HepG2 (cell line): ENCODE measurements around the gene CST3. TPM values are rescaled to one million over a fixed set of nuclear protein-coding genes. Genes with fewer than 3 reads are reported as not detected.
A peak's percentile ranks its signal among the peaks of the same experiment; 100 is the strongest.

Experiments
- ATF6 ChIP-seq: sonication (generic); formaldehyde crosslinking; conservative IDR thresholded peaks from 2 replicates; pipeline ENCODE4 v1.4.0; 2020; ENCODE audit warnings: missing genetic modification reagents
- CEBPZ ChIP-seq: IDR thresholded peaks from 2 replicates; pipeline ENCODE4 v1.6.1; 2012; ENCODE audit warnings: low read length, improper control_type of control experiment
- CHD4 ChIP-seq: fragments of 200-600 bp; sonication (generic); IDR thresholded peaks from 2 replicates; pipeline ENCODE4 v1.7.0; 2017; ENCODE audit warnings: mild to moderate bottlenecking, low read length, borderline replicate concordance
- CTCF ChIP-seq: sonication (generic); formaldehyde crosslinking; IDR thresholded peaks from 2 replicates; pipeline ENCODE4 v1.5.0; 2020; ENCODE audit warnings: mild to moderate bottlenecking, missing genetic modification reagents, moderate library complexity
- HOXD1 ChIP-seq: sonication (generic); formaldehyde crosslinking; IDR thresholded peaks from 2 replicates; pipeline ENCODE4 v1.5.0; 2020; ENCODE audit warnings: missing genetic modification reagents
- PTBP1 ChIP-seq: fragments of 200-400 bp; formaldehyde crosslinking; IDR thresholded peaks from 2 replicates; pipeline ENCODE4 v1.6.1; 2018; ENCODE audit warnings: low read length, low read depth; ENCODE audit not compliant: poor library complexity, severe bottlenecking
- REXO4 ChIP-seq: sonication (generic); formaldehyde crosslinking; IDR thresholded peaks from 2 replicates; pipeline ENCODE4 v1.8.0; 2022; ENCODE audit warnings: missing genetic modification reagents, mild to moderate bottlenecking, borderline replicate concordance
- SCMH1 ChIP-seq: sonication (generic); formaldehyde crosslinking; IDR thresholded peaks from 2 replicates; pipeline ENCODE4 v1.9.0; 2021; ENCODE audit warnings: missing genetic modification reagents, mild to moderate bottlenecking, borderline replicate concordance
- SNAPC5 ChIP-seq: sonication (generic); formaldehyde crosslinking; IDR thresholded peaks from 2 replicates; pipeline ENCODE4 v1.8.1; 2023; ENCODE audit warnings: mild to moderate bottlenecking, missing genetic modification reagents, borderline replicate concordance
- SPEN ChIP-seq: sonication (generic); formaldehyde crosslinking; IDR thresholded peaks from 2 replicates; pipeline ENCODE4 v1.5.1; 2020; ENCODE audit warnings: low read depth, mild to moderate bottlenecking, missing genetic modification reagents
- ZBTB10 ChIP-seq: sonication (generic); formaldehyde crosslinking; IDR thresholded peaks from 2 replicates; pipeline ENCODE4 v1.4.0; 2020; ENCODE audit warnings: missing genetic modification reagents, borderline replicate concordance
- ZEB1 ChIP-seq: IDR thresholded peaks from 2 replicates; pipeline ENCODE4 v1.6.1; 2012; ENCODE audit warnings: mild to moderate bottlenecking, low read depth, inconsistent platforms; ENCODE audit not compliant: insufficient replicate concordance
- ZNF3 ChIP-seq: IDR thresholded peaks from 2 replicates; pipeline ENCODE4 v1.7.0; 2017; ENCODE audit warnings: inconsistent platforms
- ZNF564 ChIP-seq: sonication (generic); formaldehyde crosslinking; IDR thresholded peaks from 2 replicates; pipeline ENCODE4 v1.8.1; 2023; ENCODE audit warnings: mild to moderate bottlenecking, missing genetic modification reagents
- ZNF800 ChIP-seq: sonication (generic); formaldehyde crosslinking; IDR thresholded peaks from 2 replicates; pipeline ENCODE4 v1.4.0; 2020; ENCODE audit warnings: missing genetic modification reagents
- ZNF841 ChIP-seq: sonication (generic); formaldehyde crosslinking; IDR thresholded peaks from 2 replicates; pipeline ENCODE4 v1.8.1; 2023; ENCODE audit warnings: missing genetic modification reagents, borderline replicate concordance
- polyA plus RNA-seq, 8 experiments: library from polyadenylated mRNA; depleted of rRNA in 3 of 8; stranded (reverse) in 7 of 8; unstranded in 1 of 8; fragments of >200 nt; fragmentation: Illumina TruSeq in 4 of 8; extraction: Trizol in 4 of 8; gene quantifications; 2 replicates each; pipeline versions ENCODE4 v1.2.1 to v1.2.3, GENCODE V29; 2011 to 2016; ENCODE audit warnings: low read depth in 4 of 8, missing spikeins in 1 of 8, mixed read lengths in 1 of 8; ENCODE audit not compliant: insufficient read depth in 1 of 8
- total RNA-seq, 5 experiments: library from RNA; depleted of rRNA; stranded (reverse); fragments of >200 nt; fragmentation: Illumina TruSeq; extraction: Trizol; gene quantifications; 2 replicates each; pipeline ENCODE4 v1.2.3, GENCODE V29; 2016; ENCODE audit warnings: low read depth in 1 of 5

The CST3 gene
- total and polyA plus RNA-seq, 2 of the 13 experiments (the other 11 are each of a cell fraction or from before 2014, with no cell fraction given): 690 to 1,005 TPM

GRCh38 chr20:23586735-23587525 is 50.8 kb downstream of the CST3 start (continued):
- TF ChIP-seq SNAPC5 (CRISPR knock-in tag) (no peak), ZBTB10 (CRISPR knock-in tag) (0 out of 2 replicates have a peak, but pooled peaks have one; percentile 36), REXO4 (CRISPR knock-in tag) (peak; percentile 40; the same call in 1 of the 2 replicates), SCMH1 (CRISPR knock-in tag) (no peak), ZEB1 (no peak), ZNF800 (CRISPR knock-in tag) (peak; percentile 61; the same call in 1 of the 2 replicates), ZNF841 (CRISPR knock-in tag) (no peak), HOXD1 (CRISPR knock-in tag) (no peak), CTCF (no peak), ZNF3 (no peak), CEBPZ (no peak), CHD4 (no peak), ZNF564 (CRISPR knock-in tag) (no peak), ATF6 (CRISPR knock-in tag) (no peak), PTBP1 (no peak), SPEN (CRISPR knock-in tag) (peak; percentile 68)
